ENCODE results near the gene GSDMA. TPM values are rescaled to one million over a fixed set of nuclear protein-coding genes. Genes with fewer than 3 reads are reported as not detected.
A peak's percentile ranks its signal among the peaks of the same experiment; 100 is the strongest.

Gene GSDMA
- total and polyA plus RNA-seq, 9 donors, result 0.10 to 0.55 (median 0.15) TPM; not detected in 5

DNA sequence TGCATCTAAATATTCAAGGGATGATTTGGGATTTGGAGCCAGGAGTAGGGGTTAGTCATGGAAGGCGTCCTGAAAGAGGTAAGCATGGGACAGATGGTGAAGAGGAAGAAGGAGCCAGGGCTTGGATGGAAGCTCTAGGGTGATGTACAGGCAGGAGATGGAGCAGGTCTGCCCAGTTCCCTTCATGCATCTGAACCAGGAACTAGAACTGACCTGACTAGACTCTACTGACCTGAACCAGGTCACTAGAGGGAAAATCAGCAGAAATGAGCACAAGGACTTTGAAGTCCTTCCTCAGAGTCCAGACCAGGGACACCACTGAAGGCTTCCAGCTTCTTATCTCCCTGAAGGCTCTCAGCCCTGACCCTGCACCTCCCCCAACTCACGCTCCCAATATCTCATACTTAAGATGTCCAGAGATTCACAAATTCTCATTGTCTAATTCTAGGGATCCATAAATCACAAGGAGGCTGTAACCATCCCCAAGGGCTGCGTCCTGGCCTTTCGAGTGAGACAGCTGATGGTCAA is 8.3 kb downstream of the GSDMA start:
- intact Hi-C loops (cut with DNase I), result no loop called here
- H3K4me1 ChIP-seq (ENCODE audit: insufficient read depth), result no peaks in the 10 kb centered on the region
- no peak overlapping the region for H3K4me3 ChIP-seq
- no peak for TF ChIP-seq POLR2A (IDR thresholded peaks at IDR 0.05)
- TF ChIP-seq, protein P1, sequence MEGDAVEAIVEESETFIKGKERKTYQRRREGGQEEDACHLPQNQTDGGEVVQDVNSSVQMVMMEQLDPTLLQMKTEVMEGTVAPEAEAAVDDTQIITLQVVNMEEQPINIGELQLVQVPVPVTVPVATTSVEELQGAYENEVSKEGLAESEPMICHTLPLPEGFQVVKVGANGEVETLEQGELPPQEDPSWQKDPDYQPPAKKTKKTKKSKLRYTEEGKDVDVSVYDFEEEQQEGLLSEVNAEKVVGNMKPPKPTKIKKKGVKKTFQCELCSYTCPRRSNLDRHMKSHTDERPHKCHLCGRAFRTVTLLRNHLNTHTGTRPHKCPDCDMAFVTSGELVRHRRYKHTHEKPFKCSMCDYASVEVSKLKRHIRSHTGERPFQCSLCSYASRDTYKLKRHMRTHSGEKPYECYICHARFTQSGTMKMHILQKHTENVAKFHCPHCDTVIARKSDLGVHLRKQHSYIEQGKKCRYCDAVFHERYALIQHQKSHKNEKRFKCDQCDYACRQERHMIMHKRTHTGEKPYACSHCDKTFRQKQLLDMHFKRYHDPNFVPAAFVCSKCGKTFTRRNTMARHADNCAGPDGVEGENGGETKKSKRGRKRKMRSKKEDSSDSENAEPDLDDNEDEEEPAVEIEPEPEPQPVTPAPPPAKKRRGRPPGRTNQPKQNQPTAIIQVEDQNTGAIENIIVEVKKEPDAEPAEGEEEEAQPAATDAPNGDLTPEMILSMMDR (IDR thresholded peaks at IDR 0.05), result no peak
- TF ChIP-seq EP300 (IDR thresholded peaks at IDR 0.05), result no peak
- WGBS, 3 donors, result 57 to 66% (median 63%) methylated on average over 4 of the region's 4 CpGs
- H3K9me3 ChIP-seq, result no peaks in the 10 kb centered on the region
- no peaks in the 10 kb centered on the region for H3K27me3 ChIP-seq
- DNase-seq, result no peak
- H3K36me3 ChIP-seq, result no peaks in the 10 kb centered on the region
- H3K27ac ChIP-seq, result no peak overlapping the region

DNA sequence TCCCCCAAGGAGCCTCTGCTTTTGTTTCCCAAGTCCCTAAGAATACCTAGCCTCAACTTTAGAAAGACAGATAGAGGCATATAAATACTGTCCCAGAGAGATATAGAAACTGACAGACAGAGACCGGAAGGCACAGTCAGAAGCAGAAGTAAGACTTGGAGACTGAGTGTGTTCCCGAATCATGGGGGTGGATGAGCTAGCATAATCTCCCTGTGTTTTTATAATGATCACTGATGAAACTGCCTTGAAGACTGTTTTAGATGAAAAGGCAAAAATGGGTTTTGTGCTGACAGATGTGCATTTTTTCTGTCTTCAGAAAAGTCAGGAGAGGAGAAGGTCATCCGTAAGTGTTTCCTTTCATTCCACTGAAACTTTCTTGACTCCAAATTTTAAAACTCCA is 9.5 kb downstream of the GSDMA start:
- Histone ChIP-seq H3K4me3 (no peak overlapping the region), H3K27ac (peak overlapping the region in 1 of 2 donors; percentile 29), H3K9me3 (no peaks in the 10 kb centered on the region), H3K4me1 (ENCODE audit: insufficient read depth) (no peaks in the 10 kb centered on the region), H3K36me3 (no peaks in the 10 kb centered on the region), H3K27me3 (no peaks in the 10 kb centered on the region)
- intact Hi-C loops (cut with DNase I), result no loop called here
- DNase-seq, result no peak
- TF ChIP-seq EP300 (IDR thresholded peaks at IDR 0.05), result no peak
- TF ChIP-seq POLR2A (IDR thresholded peaks at IDR 0.05), result no peak
- TF ChIP-seq, protein P1 (IDR thresholded peaks at IDR 0.05), result no peak
- 4 to 7% (median 5%) methylated on average over 3 of the region's 3 CpGs for WGBS, 3 donors

DNA sequence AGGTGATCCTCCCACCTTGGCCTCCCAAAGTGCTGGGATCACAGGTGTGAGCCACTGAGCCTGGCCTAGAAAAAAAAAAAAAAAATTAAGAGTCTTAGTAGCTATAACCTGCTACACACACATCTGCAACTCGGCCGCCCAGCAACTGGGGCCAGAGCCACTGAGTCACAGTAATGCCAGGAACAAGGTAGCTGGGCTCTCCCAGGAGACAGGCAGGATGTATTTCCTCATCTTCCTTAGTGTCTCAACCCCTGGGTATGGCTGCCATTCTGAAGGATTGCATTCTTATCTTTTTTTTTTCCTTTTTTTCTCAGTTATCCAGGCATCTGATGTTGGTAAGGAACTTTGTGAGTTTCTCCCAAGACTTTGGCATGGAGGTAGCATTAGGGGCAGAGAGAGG is 10.7 kb downstream of the GSDMA start:
- Histone ChIP-seq H3K36me3 (no peaks in the 10 kb centered on the region), H3K9me3 (no peaks in the 10 kb centered on the region), H3K4me1 (ENCODE audit: insufficient read depth) (no peaks in the 10 kb centered on the region), H3K4me3 (no peak overlapping the region), H3K27ac (no peak overlapping the region), H3K27me3 (no peaks in the 10 kb centered on the region)
- TF ChIP-seq EP300 (IDR thresholded peaks at IDR 0.05) (no peak), POLR2A (IDR thresholded peaks at IDR 0.05) (no peak)
- TF ChIP-seq, protein P1 (IDR thresholded peaks at IDR 0.05), result no peak
- intact Hi-C loops (cut with DNase I), result no loop called here
- DNase-seq, result no peak
- 89 to 98% (median 97%) methylated on average over 2 of the region's 2 CpGs for WGBS, 3 donors

DNA sequence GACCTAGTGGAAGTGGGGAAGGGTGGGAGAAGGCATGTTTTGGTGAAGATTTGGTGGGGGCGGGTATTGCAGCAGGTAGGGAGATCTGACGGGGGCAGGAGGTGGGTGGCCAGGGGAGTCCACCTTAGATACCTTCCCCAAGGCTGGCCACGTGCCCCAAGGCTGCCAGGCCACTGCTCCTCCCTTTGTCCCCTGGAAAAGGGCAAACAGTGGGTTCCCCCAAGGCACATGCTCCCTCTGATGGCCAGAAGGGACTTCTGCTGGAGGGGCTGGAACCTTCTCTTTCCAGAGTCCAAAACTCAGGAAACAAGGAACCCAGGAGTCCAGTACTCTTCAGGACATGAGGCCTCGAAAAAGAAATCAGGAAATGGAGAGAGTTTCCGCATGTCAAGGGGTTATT is 11.6 kb downstream of the GSDMA start:
- TF ChIP-seq POLR2A (IDR thresholded peaks at IDR 0.05) (no peak), EP300 (IDR thresholded peaks at IDR 0.05) (no peak)
- TF ChIP-seq, protein P1 (IDR thresholded peaks at IDR 0.05), result no peak
- intact Hi-C loops (cut with DNase I), result no loop called here
- H3K4me3 ChIP-seq, result no peak overlapping the region
- no peak for DNase-seq
- WGBS, 3 donors, result 82 to 91% (median 83%) methylated on average over 5 of the region's 5 CpGs
- H3K4me1 ChIP-seq (ENCODE audit: insufficient read depth), result no peaks in the 10 kb centered on the region
- no peaks in the 10 kb centered on the region for H3K27me3 ChIP-seq
- no peaks in the 10 kb centered on the region for H3K9me3 ChIP-seq
- H3K36me3 ChIP-seq, result no peaks in the 10 kb centered on the region
- H3K27ac ChIP-seq, result no peak overlapping the region

Data from ovary (tissue), 9 donors.